ENCODE results near the gene HOXC5. TPM values are rescaled to one million over a fixed set of nuclear protein-coding genes. Genes with fewer than 3 reads are reported as not detected.

Gene HOXC5
- total RNA-seq, 2 experiments from 2014 or later: not detected

- ATAC-seq (ENCODE audit: poor library complexity) (no peak), DNase-seq (no peak)
- H3K36me3 Mint-ChIP-seq (ENCODE audit: low read depth): no peaks in the 10 kb centered on the region
- intact Hi-C loops (cut with DNase I, micrococcal nuclease): no loop called here
- H3K4me3 Mint-ChIP-seq: no peak overlapping the region
- peaks cover 2% of the 10 kb centered on the region for H3K9me3 Mint-ChIP-seq
- Histone ChIP-seq H3K27me3 (ENCODE audit: control insufficient read depth in 1 of 2, insufficient read depth in 2 of 2, low read length in 2 of 2) (peaks cover 90 to 98% of the 10 kb centered on the region in 2 experiments), H3K27ac (ENCODE audit: low read depth in 1 of 2, low read length in 2 of 2) (no peak overlapping the region), H3K9me3 (ENCODE audit: control insufficient read depth in 1 of 2, insufficient read depth in 1 of 2, low read length in 2 of 2) (peaks cover 10 to 47% of the 10 kb centered on the region in 2 experiments), H3K36me3 (ENCODE audit: insufficient read depth, low read length) (no peaks in the 10 kb centered on the region), H3K4me3 (ENCODE audit: low read length) (no peak overlapping the region), H3K4me1 (ENCODE audit: insufficient read depth, low read length) (peaks cover 49% of the 10 kb centered on the region)
- H3K27me3 Mint-ChIP-seq: peaks cover 97% of the 10 kb centered on the region
- H3K27ac Mint-ChIP-seq: no peak overlapping the region
- no peak for TF ChIP-seq CTCF (IDR thresholded peaks at IDR 0.05)
- POLR2A ChIA-PET: interaction anchor here (0.9 kb wide), 1 partner anchor 158 kb away, joined by 3 read pairs; the partner anchor contains the start of gene SMUG1
- CTCF ChIA-PET: interaction anchor here (0.8 to 1.8 kb wide), 3 partner anchors 19 to 170 kb away, joined by 3 to 14 read pairs (median 3); no protein-coding TSS in a partner anchor
- peaks cover 32% of the 10 kb centered on the region for H3K4me1 Mint-ChIP-seq (ENCODE audit: low read depth)
Observed at GRCh38 chr12:54031480-54031879, 1.4 kb upstream of the HOXC5 start.

GRCh38 chr12:54032086-54032619, 697 bp upstream of the HOXC5 start:
- no peak overlapping the region for H3K27ac Mint-ChIP-seq
- H3K4me1 Mint-ChIP-seq (ENCODE audit: low read depth): peaks cover 25% of the 10 kb centered on the region
- peaks cover 49% of the 10 kb centered on the region for H3K4me1 ChIP-seq (ENCODE audit: insufficient read depth, low read length)
- H3K27me3 Mint-ChIP-seq: peaks cover 97% of the 10 kb centered on the region
- H3K27me3 ChIP-seq (ENCODE audit: control insufficient read depth in 1 of 2, insufficient read depth in 2 of 2, low read length in 2 of 2): peaks cover 91 to 98% of the 10 kb centered on the region in 2 experiments
- peaks cover 10 to 50% of the 10 kb centered on the region in 2 experiments for H3K9me3 ChIP-seq (ENCODE audit: control insufficient read depth in 1 of 2, insufficient read depth in 1 of 2, low read length in 2 of 2)
- H3K36me3 ChIP-seq (ENCODE audit: insufficient read depth, low read length): no peaks in the 10 kb centered on the region
- H3K4me3 Mint-ChIP-seq: no peak overlapping the region
- no peak for TF ChIP-seq CTCF (IDR thresholded peaks at IDR 0.05)
- peaks cover 2% of the 10 kb centered on the region for H3K9me3 Mint-ChIP-seq
- no peak overlapping the region for H3K27ac ChIP-seq (ENCODE audit: low read depth in 1 of 2, low read length in 2 of 2)
- ChIA-PET POLR2A (interaction anchor here (0.6 to 1.5 kb wide), 4 partner anchors 21 to 169 kb away, joined by 3 to 7 read pairs (median 4); partner anchors contain the start of gene SMUG1), CTCF (interaction anchor here (0.8 to 1.8 kb wide), 13 partner anchors 10 to 175 kb away, joined by 3 to 19 read pairs (median 4); partner anchors contain the start of genes HOXC8, HOXC9 and SMUG1)
- H3K36me3 Mint-ChIP-seq (ENCODE audit: low read depth): no peaks in the 10 kb centered on the region
- ATAC-seq (ENCODE audit: poor library complexity) (no peak), DNase-seq (no peak)
- intact Hi-C loops (cut with DNase I, micrococcal nuclease): loop anchor here (2.0 kb wide), 1 partner anchor 159 kb away; no protein-coding TSS in a partner anchor
- H3K4me3 ChIP-seq (ENCODE audit: low read length): no peak overlapping the region

- H3K4me3 ChIP-seq (ENCODE audit: low read length): no peak overlapping the region
- intact Hi-C loops (cut with DNase I, micrococcal nuclease): loop anchor here (2.0 kb wide), 1 partner anchor 157 kb away; no protein-coding TSS in a partner anchor
- no peaks in the 10 kb centered on the region for H3K36me3 ChIP-seq (ENCODE audit: insufficient read depth, low read length)
- H3K27ac ChIP-seq (ENCODE audit: low read depth in 1 of 2, low read length in 2 of 2): no peak overlapping the region
- no peak for DNase-seq
- no peak for ATAC-seq (ENCODE audit: poor library complexity)
- peaks cover 2% of the 10 kb centered on the region for H3K9me3 Mint-ChIP-seq
- H3K27ac Mint-ChIP-seq: no peak overlapping the region
- H3K9me3 ChIP-seq (ENCODE audit: control insufficient read depth in 1 of 2, insufficient read depth in 1 of 2, low read length in 2 of 2): peaks cover 10 to 50% of the 10 kb centered on the region in 2 experiments
- ChIA-PET POLR2A (interaction anchor here (0.6 to 1.5 kb wide), 4 partner anchors 22 to 168 kb away, joined by 3 to 7 read pairs (median 4); no protein-coding TSS in a partner anchor), CTCF (interaction anchor here (1.0 to 1.8 kb wide), 8 partner anchors 18 to 174 kb away, joined by 3 to 19 read pairs (median 8); partner anchors contain the start of genes HOXC8 and SMUG1)
- TF ChIP-seq CTCF (IDR thresholded peaks at IDR 0.05): no peak
- no peaks in the 10 kb centered on the region for H3K36me3 Mint-ChIP-seq (ENCODE audit: low read depth)
- H3K4me3 Mint-ChIP-seq: peak overlapping the region; percentile 13
- peaks cover 97% of the 10 kb centered on the region for H3K27me3 Mint-ChIP-seq
- H3K27me3 ChIP-seq (ENCODE audit: control insufficient read depth in 1 of 2, insufficient read depth in 2 of 2, low read length in 2 of 2): peaks cover 91 to 98% of the 10 kb centered on the region in 2 experiments
- peaks cover 47% of the 10 kb centered on the region for H3K4me1 ChIP-seq (ENCODE audit: insufficient read depth, low read length)
- peaks cover 20% of the 10 kb centered on the region for H3K4me1 Mint-ChIP-seq (ENCODE audit: low read depth)
Observed at GRCh38 chr12:54033106-54033979, 493 bp downstream of the HOXC5 start.
